Colonic mucosa (tissue), 4 donors: ENCODE results near the gene VCPKMT. TPM values are rescaled to one million over a fixed set of nuclear protein-coding genes. Genes with fewer than 3 reads are reported as not detected.
"Not testable (repeated sequence)": the region's sequence is repeated elsewhere in the genome, so short reads cannot be mapped to it uniquely, and the experiment has no call there.

ENCODE experiments used
- DNase-seq: peaks from one replicate; pipeline ENCODE4 v3.0.0-alpha.2; 2020
- H3K27ac ChIP-seq: fragments of 200-600 bp; one replicate; pipeline ENCODE4 v1.8.0; 2021
- H3K27me3 ChIP-seq: fragments of 200-600 bp; one replicate; pipeline ENCODE4 v1.8.0; 2021
- H3K36me3 ChIP-seq: fragments of 200-600 bp; one replicate; pipeline ENCODE4 v1.8.0; 2021
- H3K4me1 ChIP-seq: fragments of 200-600 bp; one replicate; pipeline ENCODE4 v1.8.0; 2021; ENCODE audit warnings: mild to moderate bottlenecking
- H3K4me3 ChIP-seq: fragments of 200-600 bp; one replicate; pipeline ENCODE4 v1.8.0; 2021
- H3K9ac ChIP-seq, 2 donors: one replicate each; pipeline ENCODE4 v1.7.0; 2013; ENCODE audit warnings: control low read depth in 2 of 2, low read depth in 2 of 2, low read length in 2 of 2
- H3K9me3 ChIP-seq: fragments of 200-600 bp; one replicate; pipeline ENCODE4 v1.8.0; 2021
- intact Hi-C: fragments of 100-400 bp; cut with DNase I; formaldehyde crosslinking; loops from one replicate; pipeline ENCODE4 v1.14.1; 2022
- total RNA-seq, 2 donors: library from RNA; stranded (reverse); fragmentation: NEBNext Ultra II Directional in 1 of 2; extraction: Animal tissue kit (Norgen Biotek cat#: 25700) in 1 of 2; gene quantifications; one replicate each; pipeline ENCODE4 v1.2.1, GENCODE V29; 2021
- TF ChIP-seq, protein P1 (sequence below): fragments of 200-600 bp; IDR thresholded peaks from one replicate; pipeline ENCODE4 v1.8.0; 2022; ENCODE audit warnings: antibody characterized with exemption, mild to moderate bottlenecking
- donor health status: healthy.
- donor health status: DM: no; HTN: no; CAD: no.
- donor health status: DM: no; HTN: no; CAD: no.

Gene VCPKMT
- total RNA-seq, 2 donors from 2014 or later: 4.6 to 6.7 TPM

- no peaks in the 10 kb centered on the region for H3K27me3 ChIP-seq
- H3K9ac ChIP-seq: no peak overlapping the region
- H3K27ac ChIP-seq: no peak overlapping the region
- intact Hi-C loops: no loop called here
- no peaks in the 10 kb centered on the region for H3K9me3 ChIP-seq
- H3K4me1 ChIP-seq: no peaks in the 10 kb centered on the region
- no peaks in the 10 kb centered on the region for H3K36me3 ChIP-seq
- TF ChIP-seq, protein P1, sequence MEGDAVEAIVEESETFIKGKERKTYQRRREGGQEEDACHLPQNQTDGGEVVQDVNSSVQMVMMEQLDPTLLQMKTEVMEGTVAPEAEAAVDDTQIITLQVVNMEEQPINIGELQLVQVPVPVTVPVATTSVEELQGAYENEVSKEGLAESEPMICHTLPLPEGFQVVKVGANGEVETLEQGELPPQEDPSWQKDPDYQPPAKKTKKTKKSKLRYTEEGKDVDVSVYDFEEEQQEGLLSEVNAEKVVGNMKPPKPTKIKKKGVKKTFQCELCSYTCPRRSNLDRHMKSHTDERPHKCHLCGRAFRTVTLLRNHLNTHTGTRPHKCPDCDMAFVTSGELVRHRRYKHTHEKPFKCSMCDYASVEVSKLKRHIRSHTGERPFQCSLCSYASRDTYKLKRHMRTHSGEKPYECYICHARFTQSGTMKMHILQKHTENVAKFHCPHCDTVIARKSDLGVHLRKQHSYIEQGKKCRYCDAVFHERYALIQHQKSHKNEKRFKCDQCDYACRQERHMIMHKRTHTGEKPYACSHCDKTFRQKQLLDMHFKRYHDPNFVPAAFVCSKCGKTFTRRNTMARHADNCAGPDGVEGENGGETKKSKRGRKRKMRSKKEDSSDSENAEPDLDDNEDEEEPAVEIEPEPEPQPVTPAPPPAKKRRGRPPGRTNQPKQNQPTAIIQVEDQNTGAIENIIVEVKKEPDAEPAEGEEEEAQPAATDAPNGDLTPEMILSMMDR: no peak
- no peak overlapping the region for H3K4me3 ChIP-seq
- DNase-seq: peak; percentile 16
These were observed 31.7 kb downstream of the VCPKMT start for GRCh38 chr14:50084666-50085065.

DNA sequence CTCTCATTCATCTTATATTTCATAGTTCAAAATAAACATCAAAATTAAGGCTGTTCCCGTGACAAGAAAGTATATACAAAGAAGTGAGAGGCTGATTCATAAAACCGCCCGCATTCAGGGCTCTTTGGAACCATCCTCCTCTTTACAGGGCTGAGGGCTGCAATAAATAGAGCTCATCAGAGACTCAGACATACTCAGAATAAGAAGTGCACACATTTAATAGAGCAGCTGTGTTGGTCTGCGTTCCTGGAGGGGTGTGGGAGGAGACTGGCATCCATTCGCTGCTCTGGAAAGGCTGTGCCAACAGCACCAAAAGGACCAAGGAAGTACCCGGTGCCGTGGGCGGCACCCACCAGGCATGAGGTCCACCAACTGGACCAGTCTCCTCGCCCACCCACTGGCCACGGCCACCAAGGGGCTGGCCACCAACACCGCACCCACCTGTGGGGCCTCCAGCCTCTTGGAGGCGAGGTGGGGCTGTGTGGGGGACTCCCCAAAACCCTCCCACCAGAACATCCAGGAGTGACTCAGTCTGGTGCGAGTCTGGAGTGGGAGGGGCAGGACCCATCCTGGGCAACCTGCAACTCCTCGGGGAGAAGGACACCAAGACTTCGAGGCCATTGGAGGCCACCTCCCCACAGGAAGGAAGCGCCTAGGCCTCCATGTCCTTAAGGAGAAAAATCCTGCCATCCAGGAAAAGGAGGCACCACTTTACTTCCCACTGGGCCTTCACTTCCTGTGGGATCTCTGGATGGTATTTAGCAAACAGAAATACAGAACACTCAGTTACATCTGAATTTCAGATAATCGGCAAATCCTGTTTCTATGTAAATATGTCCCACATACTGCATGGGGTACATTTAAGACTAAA lies 32.7 kb downstream of the VCPKMT start:
- DNase-seq: peak; percentile 17
- Histone ChIP-seq H3K4me1 (no peaks in the 10 kb centered on the region), H3K36me3 (no peaks in the 10 kb centered on the region), H3K27ac (peak overlapping the region; percentile 62), H3K4me3 (no peak overlapping the region), H3K9me3 (no peaks in the 10 kb centered on the region), H3K27me3 (no peaks in the 10 kb centered on the region), H3K9ac (no peak overlapping the region)
- TF ChIP-seq, protein P1: no peak
- intact Hi-C loops: no loop called here

DNA sequence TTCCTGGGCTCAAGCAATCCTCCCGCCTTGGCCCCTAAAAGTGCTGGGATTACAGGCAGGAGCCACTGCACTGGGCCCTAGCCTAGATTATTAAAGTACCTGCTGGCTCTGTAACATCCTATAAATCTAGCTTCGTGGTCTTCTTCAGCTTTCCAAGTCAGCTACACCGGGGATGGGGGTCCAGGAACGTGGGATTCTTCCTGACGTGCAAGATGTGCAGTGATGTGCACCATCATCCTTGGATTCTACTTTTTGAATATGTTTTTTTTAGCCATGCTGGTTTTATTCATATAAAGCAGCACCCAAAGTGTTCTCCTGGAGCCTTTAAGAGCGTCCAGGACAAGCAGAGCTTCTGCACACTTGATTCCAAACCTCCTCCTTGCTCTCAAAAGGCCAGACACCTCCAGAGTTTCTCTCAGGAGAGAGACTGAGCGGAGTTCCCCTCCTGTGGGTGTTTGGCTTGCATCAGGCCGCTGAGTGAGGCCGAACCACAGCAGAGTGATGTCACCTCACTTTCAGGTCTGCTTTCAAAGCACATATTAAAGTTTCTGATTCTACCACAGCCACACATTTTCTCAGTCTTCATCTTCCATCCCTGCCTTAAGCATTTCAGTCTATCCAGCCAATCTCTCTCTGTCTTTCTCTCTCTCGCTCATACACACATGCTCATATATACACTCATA lies 33.4 kb downstream of the VCPKMT start:
- no peaks in the 10 kb centered on the region for H3K9me3 ChIP-seq
- DNase-seq: no peak
- peak overlapping the region in 1 of 2 donors; percentile 30 for H3K9ac ChIP-seq
- intact Hi-C loops: no loop called here
- no peak overlapping the region for H3K4me3 ChIP-seq
- H3K36me3 ChIP-seq: no peaks in the 10 kb centered on the region
- no peaks in the 10 kb centered on the region for H3K27me3 ChIP-seq
- no peaks in the 10 kb centered on the region for H3K4me1 ChIP-seq
- TF ChIP-seq, protein P1: no peak
- peak overlapping the region; percentile 62 for H3K27ac ChIP-seq

GRCh38 chr14:50082308-50082742 lies 34.0 kb downstream of the VCPKMT start:
- Histone ChIP-seq H3K4me3 (no peak overlapping the region), H3K4me1 (no peaks in the 10 kb centered on the region), H3K36me3 (no peaks in the 10 kb centered on the region), H3K27me3 (no peaks in the 10 kb centered on the region), H3K9ac (peak overlapping the region; percentile 28 to 30), H3K27ac (peak overlapping the region; percentile 16), H3K9me3 (no peaks in the 10 kb centered on the region)
- TF ChIP-seq, protein P1: no peak
- DNase-seq: no peak
- intact Hi-C loops: no loop called here

DNA sequence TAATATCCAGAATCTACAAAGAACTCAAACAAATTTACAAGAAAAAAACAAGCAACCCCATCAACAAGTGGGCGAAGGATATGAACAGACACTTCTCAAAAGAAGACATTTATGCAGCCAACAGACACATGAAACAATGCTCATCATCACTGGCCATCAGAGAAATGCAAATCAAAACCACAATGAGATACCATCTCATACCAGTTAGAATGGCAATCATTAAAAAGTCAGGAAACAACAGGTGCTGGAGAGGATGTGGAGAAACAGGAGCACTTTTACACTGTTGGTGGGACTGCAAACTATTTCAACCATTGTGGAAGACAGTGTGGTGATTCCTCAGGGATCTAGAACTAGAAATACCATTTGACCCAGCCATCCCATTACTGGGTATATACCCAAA lies 37.3 kb downstream of the VCPKMT start:
- H3K9me3 ChIP-seq, DNase-seq, H3K27ac ChIP-seq, H3K4me3 ChIP-seq, H3K4me1 ChIP-seq, H3K27me3 ChIP-seq, intact Hi-C loops, H3K36me3 ChIP-seq, H3K9ac ChIP-seq: not testable (repeated sequence)

DNA sequence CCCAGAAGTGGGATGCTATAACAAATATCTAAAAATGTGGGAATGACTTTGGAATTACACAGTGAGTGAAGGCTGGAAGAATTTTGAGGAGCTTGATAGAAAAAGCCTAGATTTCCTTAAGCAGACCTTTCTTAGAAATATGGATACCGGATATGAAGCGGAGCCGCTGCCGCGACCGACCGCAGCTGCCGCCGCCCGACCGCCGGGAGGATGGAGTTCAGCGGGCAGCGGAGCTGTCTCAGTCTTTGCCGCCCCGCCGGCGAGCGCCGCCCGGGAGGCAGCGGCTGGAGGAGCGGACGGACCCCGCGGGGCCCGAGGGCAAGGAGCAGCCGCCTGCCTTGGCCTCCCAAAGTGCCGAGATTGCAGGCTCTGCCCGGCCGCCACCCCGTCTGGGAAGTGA lies 42.7 kb downstream of the VCPKMT start:
- intact Hi-C loops, H3K36me3 ChIP-seq, H3K4me3 ChIP-seq, H3K9me3 ChIP-seq, H3K9ac ChIP-seq, DNase-seq, H3K27ac ChIP-seq, H3K27me3 ChIP-seq, H3K4me1 ChIP-seq: not testable (repeated sequence)
